Kidney epithelial cell (primary cell): ENCODE measurements around the gene CFAP77. TPM values are rescaled to one million over a fixed set of nuclear protein-coding genes. Genes with fewer than 3 reads are reported as not detected.

ENCODE experiments used
- DNase-seq: peaks from one replicate; pipeline ENCODE4 v3.0.0-alpha.2; 2010; ENCODE audit warnings: low read depth
- H3K27me3 ChIP-seq: 2 replicates; pipeline ENCODE4 v1.6.0; 2011; ENCODE audit warnings: low read length; ENCODE audit not compliant: control insufficient read depth, insufficient read depth
- H3K36me3 ChIP-seq: 2 replicates; pipeline ENCODE4 v1.5.1; 2011; ENCODE audit warnings: low read length; ENCODE audit not compliant: control insufficient read depth, insufficient read depth
- H3K4me3 ChIP-seq: 2 replicates; pipeline ENCODE4 v1.5.1; 2011; ENCODE audit warnings: low read depth, mild to moderate bottlenecking, control low read depth, low read length
- CTCF ChIP-seq: IDR thresholded peaks from 2 replicates; pipeline ENCODE4 v1.5.1; 2011; ENCODE audit warnings: mild to moderate bottlenecking, moderate library complexity, low read length, control low read depth, inconsistent platforms; ENCODE audit not compliant: insufficient read depth, poor library complexity, severe bottlenecking
- total RNA-seq: library from RNA; depleted of rRNA; stranded (reverse); fragments of >200 nt; gene quantifications from 2 replicates; pipeline ENCODE4 v1.2.3, GENCODE V29; 2015

CFAP77 gene
- total RNA-seq, 1 donor from 2014 or later: 0.58 TPM

DNA sequence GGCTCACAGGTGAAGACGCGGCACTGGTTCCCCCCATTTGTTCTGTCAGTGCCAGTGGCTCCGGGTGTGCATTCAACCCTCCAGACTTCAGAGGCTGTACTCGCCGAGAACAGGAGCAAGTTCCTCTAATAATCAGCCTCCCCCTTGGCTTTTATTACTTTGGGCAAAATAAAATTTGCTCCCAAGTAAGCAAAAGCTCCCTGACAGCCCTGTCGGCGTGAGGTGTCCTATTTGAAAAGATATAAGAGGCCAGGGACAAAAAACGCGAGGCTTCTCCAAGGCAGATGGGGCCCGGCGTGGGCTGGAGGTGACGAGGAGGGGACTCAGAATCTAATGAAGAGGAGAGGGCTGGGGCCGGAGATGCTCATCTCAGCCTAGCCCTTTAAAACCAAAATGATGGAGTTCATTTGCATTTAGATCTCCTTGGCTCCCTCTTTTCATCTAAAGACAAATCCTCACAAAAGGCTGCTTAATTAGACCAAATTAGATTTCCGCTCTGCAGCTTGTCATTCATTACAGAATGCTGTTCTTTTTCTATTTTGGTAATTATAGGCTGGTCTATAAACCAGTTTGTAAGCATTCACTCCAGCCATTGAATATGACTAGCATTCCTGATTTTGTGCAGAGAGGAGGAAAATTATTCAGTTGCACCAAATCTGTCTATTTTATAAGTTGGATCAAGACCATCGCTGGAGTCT, 68.5 kb downstream of the CFAP77 start:
- no peak for DNase-seq
- TF ChIP-seq CTCF: no peak
- Histone ChIP-seq H3K4me3 (no peak overlapping the region), H3K27me3 (peaks cover 24% of the 10 kb centered on the region), H3K36me3 (no peaks in the 10 kb centered on the region)

DNA sequence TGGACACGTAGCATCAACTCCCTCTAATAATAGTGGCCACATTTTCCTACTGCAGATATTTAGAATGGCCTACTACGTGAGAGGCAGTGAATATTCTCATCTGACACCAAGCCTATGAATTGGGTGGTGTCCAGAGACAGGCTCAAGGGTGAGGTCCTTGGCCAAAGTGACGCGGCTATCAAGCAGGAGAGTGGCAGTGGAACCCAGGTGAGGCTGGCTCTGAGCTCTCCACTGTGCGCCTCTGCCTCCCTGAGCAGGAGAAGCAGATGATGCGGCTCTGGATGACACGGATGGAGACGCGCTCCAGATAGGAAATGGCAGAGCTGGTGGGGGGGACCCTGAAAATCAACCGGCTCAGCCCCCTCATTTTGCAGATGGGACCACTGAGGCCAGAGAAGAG, 69.7 kb downstream of the CFAP77 start:
- Histone ChIP-seq H3K36me3 (no peaks in the 10 kb centered on the region), H3K4me3 (no peak overlapping the region), H3K27me3 (peaks cover 27% of the 10 kb centered on the region)
- DNase-seq: no peak
- TF ChIP-seq CTCF: no peak

DNA sequence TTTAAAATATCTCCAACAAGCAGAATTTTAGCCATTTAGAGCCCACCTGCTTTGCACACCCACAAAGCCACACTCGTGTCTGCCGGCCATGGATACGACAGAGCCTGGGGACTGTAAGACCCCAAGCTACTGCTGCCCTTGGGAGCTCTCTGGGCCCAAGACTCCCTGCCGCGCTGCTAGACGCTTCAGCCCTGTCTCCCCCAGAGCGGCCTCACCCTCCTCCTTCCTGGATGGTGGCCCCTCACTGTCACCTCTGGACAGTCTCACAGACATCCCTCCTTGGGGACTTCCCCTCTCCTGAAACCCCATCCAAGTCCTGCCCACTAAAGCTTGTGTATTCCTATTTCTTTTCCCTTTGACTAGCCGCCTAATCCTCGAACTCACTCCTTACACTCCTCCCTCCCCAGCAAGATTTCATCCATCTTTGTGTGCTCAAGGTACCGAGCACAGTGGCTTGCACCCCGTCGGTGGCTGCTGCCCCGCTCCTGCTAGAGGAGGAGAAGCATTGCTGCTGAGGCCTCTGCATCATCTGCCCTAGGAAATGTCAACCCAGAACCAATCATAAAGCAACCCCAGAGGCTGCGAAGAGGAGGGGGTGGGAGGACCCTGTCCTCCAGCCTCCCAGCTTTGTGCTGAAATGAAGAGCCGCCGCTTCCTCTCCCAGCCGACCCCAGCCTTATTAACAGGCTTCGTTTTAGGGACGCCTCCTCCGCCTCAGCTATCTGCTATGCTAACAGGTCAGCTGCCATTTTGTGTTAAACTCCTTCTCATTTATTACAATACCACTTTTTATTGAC, 71.2 kb downstream of the CFAP77 start:
- no peaks in the 10 kb centered on the region for H3K36me3 ChIP-seq

GRCh38 chr9:132482196-132482813, 72.3 kb downstream of the CFAP77 start:
- no peak for DNase-seq
- TF ChIP-seq CTCF: no peak
- no peak overlapping the region for H3K4me3 ChIP-seq
- no peaks in the 10 kb centered on the region for H3K36me3 ChIP-seq
- H3K27me3 ChIP-seq: peaks cover 41% of the 10 kb centered on the region

More for the DNA sequence above, 71.2 kb downstream of the CFAP77 start:
- no peak for DNase-seq
- H3K27me3 ChIP-seq: peaks cover 35% of the 10 kb centered on the region
- no peak overlapping the region for H3K4me3 ChIP-seq
- no peak for TF ChIP-seq CTCF

DNA sequence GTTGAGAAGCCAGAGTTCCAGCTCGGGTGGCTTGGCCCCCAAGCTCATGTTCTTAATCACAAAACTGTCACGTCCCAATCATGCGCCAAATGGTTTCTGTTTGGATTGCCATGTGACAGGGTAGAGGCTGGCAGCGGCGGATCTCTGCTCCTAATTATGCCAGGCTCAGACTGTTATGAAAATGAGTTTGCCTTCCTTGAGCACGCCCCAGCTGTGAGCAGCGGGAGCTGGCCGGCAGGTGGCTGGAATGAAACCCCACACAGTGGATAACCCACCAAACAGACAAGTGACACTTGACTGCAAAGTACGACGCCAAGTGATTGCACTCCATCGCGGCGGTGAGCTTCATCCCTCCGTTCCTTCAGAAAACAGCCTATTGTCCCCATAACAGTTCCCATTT, 75.4 kb downstream of the CFAP77 start:
- DNase-seq: no peak
- H3K4me3 ChIP-seq: no peak overlapping the region
- TF ChIP-seq CTCF: no peak
- no peaks in the 10 kb centered on the region for H3K36me3 ChIP-seq
- H3K27me3 ChIP-seq: peaks cover 50% of the 10 kb centered on the region
